Pancreas (tissue), 10 donors: Measurements from ENCODE around the gene INPP5A. TPM values are rescaled to one million over a fixed set of nuclear protein-coding genes. Genes with fewer than 3 reads are reported as not detected.
A peak's percentile ranks its signal among the peaks of the same experiment; 100 is the strongest.

Experiments used
- ATAC-seq, 4 donors: fragments of 200-7000 bp; cut with Tn5 transposase; one replicate each; pipeline versions ENCODE4 v1.8.0 to v1.9.1; 2020; ENCODE audit warnings: mild to moderate bottlenecking in 4 of 4, moderate library complexity in 4 of 4
- DNase-seq, 6 donors: peaks; one replicate each; pipeline ENCODE4 v3.0.0-alpha.2; 2020
- FAIRE-seq: peaks from 2 replicates; lab custom pipeline; 2012; peaks lifted over from hg19 to GRCh38; lab: Jason Lieb, UNC
- H3K27ac ChIP-seq, 4 donors: fragments of 200-600 bp; sonication (generic); 1 replicate in 3 of 4; 2 replicates in 1 of 4; pipeline versions ENCODE4 v1.5.0 to v1.8.0; 2020
- H3K27me3 ChIP-seq, 4 donors: fragments of 200-600 bp; one replicate each; pipeline ENCODE4 v1.8.0; 2021
- H3K36me3 ChIP-seq, 3 donors: fragments of 200-600 bp; sonication (generic) in 1 of 3; one replicate each; pipeline versions ENCODE4 v1.5.0 to v1.8.0; 2020 to 2021
- H3K4me1 ChIP-seq, 3 donors: fragments of 200-600 bp; one replicate each; pipeline ENCODE4 v1.8.0; 2021
- H3K4me3 ChIP-seq, 4 donors: fragments of 200-600 bp; sonication (generic) in 2 of 4; one replicate each; pipeline versions ENCODE4 v1.5.0 to v1.8.0; 2020 to 2021
- H3K9me3 ChIP-seq, 4 donors: fragments of 200-600 bp; one replicate each; pipeline ENCODE4 v1.8.0; 2021
- CTCF ChIP-seq, 4 donors: fragments of 200-600 bp; sonication (generic) in 3 of 4; IDR thresholded peaks; one replicate each; pipeline versions ENCODE4 v1.5.0 to v1.8.0; 2021; ENCODE audit warnings: antibody characterized with exemption in 4 of 4
- WGBS, 2 donors: extraction: QIAGEN DNeasy Blood & Tissue Kit; methylation state at CpG; one replicate each; pipeline ENCODE4 v1.1.7; 2013; 5-methylcytosine and 5-hydroxymethylcytosine counted together
- intact Hi-C, 3 donors: fragments of 100-400 bp; cut with DNase I; formaldehyde crosslinking; loops; one replicate each; pipeline versions ENCODE4 v1.11.1 to v1.14.2; 2022
- polyA plus RNA-seq, 2 donors: library from polyadenylated mRNA; stranded (reverse); fragments of 200-250 nt; gene quantifications; one replicate each; pipeline ENCODE4 v1.2.3, GENCODE V29; 2013
- total RNA-seq, 6 donors: library from RNA; stranded (reverse); fragmentation: NEBNext Ultra II Directional in 4 of 6; extraction: Animal tissue kit (Norgen Biotek cat#: 25700) in 4 of 6; gene quantifications; one replicate each; pipeline versions ENCODE4 v1.2.1 to v1.2.4, GENCODE V29; 2021 to 2023
- donor health status: healthy with polysubstance abuse.
- donor health status: DM: no; HTN: no; CAD: no; lungs with moderate emphysema.
- donor health status: DM: no; HTN: no; CAD: no.
- donor health status: control.
- donor health status: control.
- donor health status: Bipolar disorder and iron deficiency.
- donor health status: DM: yes; HTN: yes; CAD: no.
- donor health status: DM: no; HTN: no; CAD: no.
- donor health status: DM: no; HTN: no; CAD: no.
- donor health status: DM: yes; HTN: yes; CAD: no.

INPP5A gene
- total and polyA plus RNA-seq, 8 donors = 5.9 to 15.6 (median 11.3) TPM

GRCh38 chr10:132542819-132543218 is 5.2 kb downstream of the INPP5A start:
- Histone ChIP-seq H3K27ac (no peak overlapping the region), H3K4me3 (no peak overlapping the region), H3K9me3 (no peaks in the 10 kb centered on the region), H3K27me3 (no peaks in the 10 kb centered on the region), H3K4me1 (peaks cover 11 to 44% (median 24%) of the 10 kb centered on the region in 3 donors), H3K36me3 (no peaks in the 10 kb centered on the region)
- DNase-seq (peak in 1 of 6 donors; percentile 25), ATAC-seq (no peak), FAIRE-seq (no peak)
- intact Hi-C loops = no loop called here
- TF ChIP-seq CTCF (IDR thresholded peaks at IDR 0.05) = no peak
- 93 to 99% methylated on average over 3 of the region's 3 CpGs for WGBS, 2 donors

- ATAC-seq = no peak
- peak in 3 of 6 donors; percentile 33 to 45 (median 41) for DNase-seq
- no peak for FAIRE-seq
- H3K27ac ChIP-seq = no peak overlapping the region
- no peaks in the 10 kb centered on the region for H3K36me3 ChIP-seq
- H3K27me3 ChIP-seq = no peaks in the 10 kb centered on the region
- intact Hi-C loops = no loop called here
- 84 to 85% methylated on average over 28 of the region's 28 CpGs for WGBS, 2 donors
- TF ChIP-seq CTCF (IDR thresholded peaks at IDR 0.05) = no peak
- no peak overlapping the region for H3K4me3 ChIP-seq
- H3K4me1 ChIP-seq = peaks cover 11 to 38% (median 20%) of the 10 kb centered on the region in 3 donors
- no peaks in the 10 kb centered on the region for H3K9me3 ChIP-seq
These were observed 6.5 kb downstream of the INPP5A start for GRCh38 chr10:132543916-132544743.

DNA sequence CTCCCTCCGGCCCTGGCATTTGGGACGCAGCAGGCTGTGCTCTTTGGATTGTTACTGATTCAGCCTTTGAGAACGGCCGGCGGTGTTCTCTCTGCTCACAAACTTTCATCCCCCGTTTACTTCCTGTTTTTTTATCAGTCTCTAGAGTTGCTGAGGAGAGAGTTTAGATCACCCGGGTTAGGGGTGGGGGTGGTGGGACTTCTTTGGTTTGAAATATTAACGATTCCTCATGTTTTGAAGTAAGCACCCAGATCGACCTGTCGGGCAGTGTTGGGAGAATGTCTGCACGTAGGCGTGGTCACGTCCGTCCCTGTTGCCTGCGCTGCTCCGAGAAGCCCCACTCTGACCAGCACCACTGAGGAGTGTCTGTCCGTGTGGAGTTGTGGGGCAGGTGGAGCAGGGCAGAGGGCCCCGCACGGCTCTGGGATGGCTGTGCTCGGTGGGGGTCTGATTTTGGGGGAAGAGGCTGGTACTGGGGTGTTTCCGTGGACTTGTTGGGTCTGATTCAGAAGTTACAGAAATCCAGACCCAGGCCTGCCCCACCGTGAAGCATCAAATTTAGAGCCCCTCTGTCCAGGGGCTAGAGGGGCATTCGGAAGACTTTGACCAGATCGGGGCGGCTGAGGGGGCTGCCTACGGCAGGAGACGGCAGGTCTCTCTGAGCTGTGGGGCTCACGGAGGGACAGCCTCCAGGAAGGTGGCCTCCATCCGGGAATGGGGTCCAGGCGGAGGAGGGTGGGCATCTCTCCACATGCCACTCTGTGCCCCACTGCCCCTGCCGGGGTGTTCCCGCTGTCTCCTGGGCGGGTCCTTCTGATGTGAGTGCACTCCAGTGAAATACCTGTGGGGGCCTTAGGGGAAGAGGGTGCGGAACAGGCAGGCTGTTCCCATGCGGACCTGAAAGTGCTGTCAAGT is 7.4 kb downstream of the INPP5A start:
- intact Hi-C loops = no loop called here
- H3K27ac ChIP-seq = no peak overlapping the region
- H3K27me3 ChIP-seq = no peaks in the 10 kb centered on the region
- H3K4me3 ChIP-seq = no peak overlapping the region
- no peak for ATAC-seq
- no peaks in the 10 kb centered on the region for H3K9me3 ChIP-seq
- FAIRE-seq = no peak
- peak in 3 of 6 donors; percentile 23 to 52 (median 39) for DNase-seq
- H3K36me3 ChIP-seq = no peaks in the 10 kb centered on the region
- no peak for TF ChIP-seq CTCF (IDR thresholded peaks at IDR 0.05)
- peaks cover 11 to 29% (median 18%) of the 10 kb centered on the region in 3 donors for H3K4me1 ChIP-seq
- 80 to 82% methylated on average over 35 of the region's 35 CpGs for WGBS, 2 donors

DNA sequence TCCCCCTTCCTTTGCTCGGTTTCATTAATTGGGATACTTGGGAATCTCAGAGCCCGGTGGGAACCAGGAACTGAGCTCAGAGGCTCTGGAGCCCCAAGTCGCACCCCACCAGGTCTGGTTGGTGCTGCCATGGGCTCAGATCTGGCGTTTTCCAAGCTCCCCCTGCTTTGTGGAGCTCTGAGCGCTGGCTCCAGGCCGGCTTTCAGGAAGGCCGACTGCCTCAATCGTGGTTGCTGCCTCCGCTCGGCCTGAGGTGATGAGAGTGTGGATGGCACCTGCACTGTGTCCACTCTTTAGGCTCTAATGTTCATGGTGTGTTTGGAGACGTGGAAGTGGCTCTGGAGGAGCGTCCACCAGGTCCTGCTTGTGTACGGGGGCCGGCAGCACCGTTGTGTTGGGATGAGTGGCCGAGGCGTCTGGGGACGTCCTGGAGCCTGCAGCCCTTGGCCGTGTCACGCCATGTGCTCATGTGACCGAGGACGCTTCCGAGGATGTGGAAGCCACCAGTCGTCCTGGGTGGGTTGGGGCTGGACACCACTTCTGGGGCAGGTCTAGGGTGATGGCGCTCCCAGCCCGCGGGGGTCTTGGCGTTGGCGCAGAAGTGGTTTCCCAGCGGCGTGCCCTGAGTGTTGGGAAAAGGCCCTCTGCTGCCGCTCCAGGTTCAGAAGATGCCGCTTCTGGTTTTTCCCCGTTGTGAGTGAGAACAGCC is 8.2 kb downstream of the INPP5A start:
- no peaks in the 10 kb centered on the region for H3K27me3 ChIP-seq

More for the DNA sequence above, 8.2 kb downstream of the INPP5A start:
- Histone ChIP-seq H3K4me3 (no peak overlapping the region), H3K27ac (no peak overlapping the region), H3K36me3 (no peaks in the 10 kb centered on the region), H3K4me1 (peaks cover 11 to 22% (median 11%) of the 10 kb centered on the region in 3 donors), H3K9me3 (no peaks in the 10 kb centered on the region)
- intact Hi-C loops = no loop called here
- no peak for TF ChIP-seq CTCF (IDR thresholded peaks at IDR 0.05)
- no peak for FAIRE-seq
- DNase-seq = peak in 1 of 6 donors; percentile 50
- ATAC-seq = no peak
- 91 to 95% methylated on average over 34 of the region's 34 CpGs for WGBS, 2 donors
